Ureter (tissue), 1 donor: ENCODE measurements around the gene SLC51A. TPM values are rescaled to one million over a fixed set of nuclear protein-coding genes. Genes with fewer than 3 reads are reported as not detected.

Experiments
- DNase-seq: peaks from one replicate; pipeline ENCODE4 v3.0.0-alpha.2; 2020; ENCODE audit warnings: low spot score
- total RNA-seq: library from RNA; stranded (reverse); gene quantifications from one replicate; pipeline ENCODE4 v1.2.4, GENCODE V29; 2023
- donor health status: DM: yes; HTN: yes; CAD: no.

SLC51A gene
- total RNA-seq, 1 donor from 2014 or later: not detected

DNA sequence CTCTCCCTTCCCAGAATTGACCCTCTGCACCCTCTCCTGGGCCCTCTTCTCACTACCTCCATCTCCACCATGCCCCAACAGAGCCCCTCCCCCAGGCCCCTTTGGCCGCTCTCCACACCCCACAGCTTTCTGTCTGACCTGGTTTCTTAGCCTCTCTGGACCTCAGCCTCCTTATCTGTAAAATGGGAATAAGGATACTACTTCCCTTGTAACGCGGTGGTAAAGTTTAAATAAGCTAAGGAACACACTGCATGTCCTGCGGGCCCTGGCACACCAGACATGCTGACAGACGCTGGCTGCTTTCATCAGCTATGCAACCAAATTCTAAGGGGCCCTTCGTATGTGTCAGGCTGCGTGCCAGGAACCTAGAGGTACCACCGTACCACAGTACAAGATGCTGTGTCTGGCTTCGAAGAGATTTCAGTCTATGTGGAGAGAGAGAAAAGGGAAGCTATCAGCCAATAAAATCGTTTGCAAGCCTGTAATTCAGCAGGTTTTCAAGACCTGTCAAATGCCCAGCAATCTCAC is 777 bp upstream of the SLC51A start:
- no peak for DNase-seq

GRCh38 chr3:196216681-196217211 is 412 bp downstream of the SLC51A start:
- no peak for DNase-seq

DNA sequence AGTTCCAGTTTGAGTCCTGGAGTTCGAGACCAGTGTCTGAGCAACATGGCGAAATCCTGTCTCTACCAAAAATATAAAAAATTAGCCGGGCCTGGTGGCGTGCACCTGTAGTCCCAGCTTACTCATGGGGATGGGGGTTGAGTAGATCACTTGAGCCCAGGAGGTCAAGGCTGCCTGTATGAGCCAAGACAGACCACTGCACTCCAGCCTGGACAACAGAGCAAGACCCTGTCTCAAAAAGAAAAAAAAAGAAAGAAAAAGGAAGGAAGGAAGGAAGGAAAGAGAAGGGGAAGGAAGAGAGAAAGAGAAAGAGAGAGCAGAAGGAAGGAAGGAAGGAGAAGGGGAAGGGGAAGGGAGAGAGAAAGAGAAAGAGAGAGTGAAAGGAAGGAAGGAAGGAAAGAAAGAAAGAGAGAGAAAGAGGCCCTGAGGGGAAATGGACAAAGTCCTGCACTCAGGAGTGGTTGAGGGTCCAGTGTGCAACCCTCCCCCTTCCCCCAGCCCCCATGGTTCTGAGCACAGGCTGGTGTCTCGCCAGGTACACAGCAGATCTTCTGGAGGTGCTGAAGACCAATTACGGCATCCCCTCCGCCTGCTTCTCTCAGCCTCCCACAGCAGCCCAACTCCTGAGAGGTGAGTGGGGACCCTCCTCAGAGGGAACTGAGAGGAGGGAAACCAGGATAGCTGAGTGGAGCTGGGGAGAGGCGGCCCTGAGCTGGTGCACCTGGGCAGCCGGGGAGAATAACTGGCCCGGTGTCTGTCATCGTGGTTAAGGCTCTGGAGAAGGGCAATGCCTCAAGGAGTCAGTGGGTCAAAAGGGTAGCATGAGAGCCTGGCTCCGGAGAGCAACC is 1.2 kb downstream of the SLC51A start:
- no peak for DNase-seq

GRCh38 chr3:196218155-196218712 is 1.9 kb downstream of the SLC51A start:
- DNase-seq: no peak

GRCh38 chr3:196219194-196219969 is 3.0 kb downstream of the SLC51A start:
- no peak for DNase-seq

- no peak for DNase-seq
Measured at GRCh38 chr3:196219970-196220311, 3.6 kb downstream of the SLC51A start.

DNA sequence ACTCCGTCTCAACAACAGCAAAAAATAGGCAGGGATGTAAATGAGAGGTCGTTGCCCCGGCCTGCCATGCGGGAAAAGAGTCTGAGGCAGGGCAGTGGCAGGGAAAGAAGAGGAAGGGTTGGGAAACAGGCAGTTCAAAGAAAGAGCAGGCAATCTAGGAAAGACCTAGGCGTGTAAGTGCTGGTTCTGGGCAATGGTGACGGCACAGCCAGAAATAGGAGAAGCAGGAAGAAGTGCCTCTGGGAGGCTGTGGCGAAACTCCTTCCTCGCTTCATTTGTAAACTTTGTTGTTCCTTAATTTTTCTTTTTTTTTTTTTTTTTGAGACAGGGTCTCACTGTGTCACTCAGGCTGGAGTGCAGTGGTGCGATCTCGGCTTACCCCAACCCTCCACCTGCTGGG is 4.3 kb downstream of the SLC51A start:
- no peak for DNase-seq

DNA sequence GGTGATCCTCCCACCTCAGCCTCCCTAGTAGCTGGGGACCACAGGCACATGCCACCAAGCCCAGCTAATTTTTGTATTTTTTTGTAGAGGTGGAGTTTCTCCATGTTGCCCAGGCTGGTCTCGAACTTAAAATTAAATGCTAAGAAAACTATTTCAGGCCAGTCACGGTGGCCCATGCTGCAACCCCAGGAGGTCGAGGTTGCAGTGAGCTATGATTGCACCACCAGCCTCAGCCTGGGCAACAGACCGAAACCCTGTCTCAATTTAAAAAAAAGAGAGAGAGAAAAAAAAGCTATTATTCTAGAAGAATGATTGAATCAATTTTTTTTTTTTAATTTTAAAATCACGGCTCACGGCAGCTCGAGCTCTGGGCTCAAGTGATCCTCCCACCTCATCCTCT is 4.7 kb downstream of the SLC51A start:
- no peak for DNase-seq

- no peak for DNase-seq
Measured at GRCh38 chr3:196222876-196223595, 6.7 kb downstream of the SLC51A start.

DNA sequence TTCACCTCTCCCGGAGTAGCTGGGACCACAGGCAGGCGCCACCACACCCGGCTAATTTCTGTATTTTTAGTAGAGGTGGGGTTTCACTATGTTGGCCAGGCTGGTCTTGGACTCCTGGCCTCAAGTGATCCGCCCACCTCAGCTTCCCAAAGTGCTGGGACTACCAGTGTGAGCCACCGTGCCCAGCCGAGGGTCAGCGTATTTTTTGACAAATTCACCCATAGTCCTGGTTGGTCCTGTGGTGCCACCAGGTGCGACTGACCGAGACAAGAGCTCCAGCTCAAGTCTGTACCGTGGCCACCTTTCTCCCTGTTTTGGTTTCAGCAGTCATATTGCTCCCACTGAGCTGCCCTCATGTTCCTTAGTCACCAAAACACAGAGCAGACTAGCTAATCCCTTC is 8.8 kb downstream of the SLC51A start:
- no peak for DNase-seq

DNA sequence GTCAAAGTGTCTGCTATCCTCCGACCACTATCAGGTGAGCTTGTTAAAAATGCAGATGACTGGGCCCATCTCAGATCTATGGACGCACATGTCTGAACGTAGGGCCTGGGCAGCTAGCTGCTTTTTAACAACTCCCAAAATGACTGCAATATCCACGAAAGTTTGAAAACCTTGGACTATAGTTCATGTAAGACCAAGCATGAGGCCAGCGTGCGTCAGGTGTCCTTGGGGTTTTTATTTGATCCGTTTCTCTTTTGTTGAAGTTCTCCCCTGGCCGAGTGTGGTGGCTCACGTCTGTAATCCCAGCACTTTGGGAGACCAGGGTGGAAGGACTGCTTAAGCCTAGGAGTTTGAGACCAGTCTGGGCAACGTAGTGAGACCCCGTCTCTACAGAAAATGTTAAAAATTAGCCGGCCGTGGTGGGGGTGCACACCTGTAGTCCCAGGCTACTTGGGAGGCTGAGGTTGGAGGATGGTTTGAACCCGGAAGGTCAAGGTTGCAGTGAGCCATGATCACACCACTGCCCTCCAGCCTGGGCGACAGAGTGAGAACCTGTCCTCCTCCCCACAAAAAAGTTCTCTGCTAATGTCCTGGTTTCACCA is 9.5 kb downstream of the SLC51A start:
- no peak for DNase-seq

DNA sequence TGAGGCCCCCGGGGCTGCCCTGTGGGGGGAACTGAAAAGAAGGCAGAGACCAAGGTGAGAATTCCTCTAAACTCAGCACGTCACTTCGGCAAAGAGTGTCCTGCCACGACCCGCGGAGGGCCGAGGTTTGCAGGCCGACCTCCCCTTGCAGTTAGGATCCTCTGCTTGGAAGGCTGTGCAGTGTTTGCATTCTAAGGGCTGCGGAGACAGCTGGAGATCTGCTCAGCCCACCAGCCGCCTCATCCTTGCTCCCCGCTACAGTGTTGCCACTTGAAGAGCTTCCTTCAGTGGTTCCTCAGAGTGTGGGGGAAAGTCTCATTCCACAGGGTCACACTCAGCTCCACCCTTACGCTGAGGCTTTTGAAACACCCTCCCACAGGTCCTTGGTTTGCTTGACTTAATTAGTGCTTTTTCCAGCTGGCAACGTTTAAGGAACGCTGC is 10.8 kb downstream of the SLC51A start:
- no peak for DNase-seq

- no peak for DNase-seq
Measured at GRCh38 chr3:196227629-196228493, 11.5 kb downstream of the SLC51A start.

- DNase-seq: no peak
Measured at GRCh38 chr3:196232154-196232881, 16.0 kb downstream of the SLC51A start.

DNA sequence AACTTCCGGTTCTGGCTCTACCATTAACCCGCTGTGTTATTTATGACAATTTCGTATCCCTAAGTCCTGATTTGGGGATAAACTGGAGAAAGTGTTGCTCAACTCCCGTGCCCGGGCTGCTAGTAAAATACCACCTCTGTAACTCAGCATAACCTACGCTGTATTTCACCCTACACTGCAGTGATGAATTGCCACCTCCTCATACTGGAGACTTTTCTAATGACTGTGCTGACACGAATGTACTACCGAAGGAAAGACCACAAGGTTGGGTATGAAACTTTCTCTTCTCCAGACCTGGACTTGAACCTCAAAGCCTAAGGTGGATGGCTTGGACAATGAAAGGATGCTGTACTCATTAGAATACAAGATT is 16.5 kb downstream of the SLC51A start:
- DNase-seq: no peak

GRCh38 chr3:196235452-196236122 is 19.3 kb downstream of the SLC51A start:
- no peak for DNase-seq

- DNase-seq: no peak
Measured at GRCh38 chr3:196236223-196236622, 19.9 kb downstream of the SLC51A start.

- no peak for DNase-seq
Measured at GRCh38 chr3:196237203-196237602, 20.9 kb downstream of the SLC51A start.
